Activated T-helper 1 cell treated with anti-CD3 and anti-CD28 coated beads, Interleukin-2, amount 50 U/mL, for 16 hours (primary cell): ENCODE measurements around the gene ZNF18.

Experiments
- DNase-seq, 2 donors: peaks; one replicate each; pipeline ENCODE4 v3.0.0-alpha.2; 2020; ENCODE audit warnings: low read depth in 1 of 2, low spot score in 1 of 2

ZNF18 gene, protein sequence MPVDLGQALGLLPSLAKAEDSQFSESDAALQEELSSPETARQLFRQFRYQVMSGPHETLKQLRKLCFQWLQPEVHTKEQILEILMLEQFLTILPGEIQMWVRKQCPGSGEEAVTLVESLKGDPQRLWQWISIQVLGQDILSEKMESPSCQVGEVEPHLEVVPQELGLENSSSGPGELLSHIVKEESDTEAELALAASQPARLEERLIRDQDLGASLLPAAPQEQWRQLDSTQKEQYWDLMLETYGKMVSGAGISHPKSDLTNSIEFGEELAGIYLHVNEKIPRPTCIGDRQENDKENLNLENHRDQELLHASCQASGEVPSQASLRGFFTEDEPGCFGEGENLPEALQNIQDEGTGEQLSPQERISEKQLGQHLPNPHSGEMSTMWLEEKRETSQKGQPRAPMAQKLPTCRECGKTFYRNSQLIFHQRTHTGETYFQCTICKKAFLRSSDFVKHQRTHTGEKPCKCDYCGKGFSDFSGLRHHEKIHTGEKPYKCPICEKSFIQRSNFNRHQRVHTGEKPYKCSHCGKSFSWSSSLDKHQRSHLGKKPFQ

DNA sequence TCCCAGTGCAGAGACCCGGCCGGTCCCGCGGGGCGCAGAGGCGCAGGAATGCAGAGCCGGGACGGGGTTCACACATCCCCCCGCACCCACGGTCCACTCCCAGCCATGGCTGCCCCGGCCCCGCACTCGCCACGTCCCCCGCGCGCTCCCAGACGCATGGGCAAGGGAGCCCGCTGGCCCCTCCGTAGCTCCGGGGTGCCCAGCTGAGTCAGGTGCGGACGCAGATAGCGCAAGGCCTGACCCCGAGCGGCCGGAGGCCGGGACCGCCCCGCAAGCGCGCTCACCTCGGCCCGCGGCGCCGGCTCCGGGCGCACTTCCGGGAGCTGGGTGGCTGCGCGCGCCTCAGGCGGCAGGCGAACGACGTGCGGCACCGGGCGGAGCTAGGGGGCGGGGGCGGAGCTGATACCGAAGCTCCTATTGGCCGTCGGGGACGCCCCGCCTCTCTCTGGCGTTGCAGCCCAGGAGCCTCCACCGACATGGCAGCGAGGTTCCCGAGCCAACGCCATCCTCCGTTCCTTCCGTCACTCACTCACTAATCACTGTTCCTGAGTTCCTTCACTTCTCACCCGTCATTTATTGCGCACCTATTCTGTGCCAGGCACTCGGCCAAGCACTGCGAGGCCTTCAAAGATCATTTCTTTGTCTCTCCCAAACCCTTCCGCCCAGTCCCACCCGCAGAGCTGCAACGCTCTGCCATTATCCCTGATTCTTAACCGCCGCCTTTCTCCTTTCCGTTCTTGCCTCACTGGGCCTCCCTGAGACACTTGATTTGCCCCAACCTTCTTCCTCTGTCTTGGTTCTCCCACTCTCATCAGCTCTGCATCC, at the start of gene ZNF18:
Gene ZNF18, minus strand, starts transcription at position 329 of the 825 bp plus-strand sequence. CDS start 4,646 bp downstream, outside the sequence.
- DNase-seq: peak; percentile 91 to 93

DNA sequence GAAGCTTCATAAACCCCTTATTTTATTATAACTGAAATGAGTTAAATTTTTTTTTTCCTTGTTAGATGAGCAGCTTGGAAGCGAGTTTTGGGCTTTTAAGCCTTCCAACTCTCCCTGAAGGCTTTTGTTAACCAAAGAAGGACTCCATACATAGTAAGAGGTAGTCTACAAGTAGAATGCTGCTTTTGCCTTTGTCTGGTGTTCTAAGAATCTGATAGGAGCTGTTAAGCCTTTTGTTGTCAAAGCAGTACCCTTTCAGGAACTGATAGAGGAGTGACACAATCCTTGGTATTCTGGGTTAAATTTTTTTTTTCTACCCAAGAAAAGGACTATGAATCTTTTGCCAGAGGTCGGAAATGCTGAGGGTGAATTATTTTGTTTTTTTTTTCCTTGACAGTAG, 49.5 kb upstream of the ZNF18 start:
- DNase-seq: no peak

DNA sequence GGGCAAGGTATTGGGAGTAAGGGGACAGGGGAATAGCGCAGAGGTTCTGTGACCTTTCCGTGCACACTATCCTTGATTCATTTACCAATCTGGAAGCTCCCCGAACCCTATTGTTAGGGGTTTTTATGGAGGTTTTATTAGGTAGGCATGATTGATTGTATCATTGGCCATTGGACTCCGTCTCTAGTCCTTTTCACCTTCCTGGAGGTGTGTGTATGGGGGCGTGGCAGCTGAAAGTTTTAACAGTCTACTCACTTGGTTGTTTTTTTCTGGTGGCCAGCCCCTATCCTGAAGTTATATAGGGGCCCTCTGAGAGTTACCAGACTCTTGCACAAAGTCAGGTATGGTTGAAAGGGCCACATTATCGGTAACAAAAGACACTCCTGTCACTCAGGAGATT, 46.4 kb upstream of the ZNF18 start:
- no peak for DNase-seq

DNA sequence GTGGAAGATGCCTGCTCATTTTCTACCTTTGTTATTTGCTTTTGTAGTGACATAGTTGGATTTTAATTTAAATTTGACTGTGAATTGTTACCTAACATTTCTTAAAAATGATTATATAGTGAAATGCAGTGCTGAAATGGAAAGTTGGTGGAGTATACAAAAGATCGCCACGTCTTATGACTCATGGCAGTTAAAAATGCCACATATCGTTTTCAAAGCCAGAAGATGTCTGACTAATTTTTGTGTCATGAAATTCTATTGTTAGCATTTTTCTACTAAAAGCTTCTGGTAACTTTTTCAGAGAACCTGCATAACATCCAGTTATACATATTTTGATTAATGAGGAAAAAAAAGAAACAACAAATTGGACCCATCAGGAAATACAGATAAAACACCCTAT, 44.0 kb upstream of the ZNF18 start:
- DNase-seq: no peak

DNA sequence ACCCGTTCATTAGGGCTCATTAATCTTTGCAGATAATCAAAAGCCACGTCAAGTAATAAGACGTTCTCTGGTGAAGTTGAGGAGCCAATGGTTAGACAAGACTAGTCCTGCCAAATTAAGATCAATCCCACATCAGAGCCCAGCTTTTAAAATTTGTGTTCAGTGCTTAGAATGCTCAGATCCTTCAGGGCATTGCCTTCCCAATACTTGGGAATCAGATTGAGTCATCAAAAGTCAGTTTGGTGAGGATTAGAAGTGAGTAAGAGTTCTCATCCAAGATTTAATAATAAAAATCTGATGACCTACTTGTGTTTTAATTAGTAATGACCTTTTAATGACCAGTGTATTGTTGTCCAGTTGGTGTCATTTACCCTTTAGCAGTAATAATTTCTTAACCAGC, 43.2 kb upstream of the ZNF18 start:
- DNase-seq: no peak

DNA sequence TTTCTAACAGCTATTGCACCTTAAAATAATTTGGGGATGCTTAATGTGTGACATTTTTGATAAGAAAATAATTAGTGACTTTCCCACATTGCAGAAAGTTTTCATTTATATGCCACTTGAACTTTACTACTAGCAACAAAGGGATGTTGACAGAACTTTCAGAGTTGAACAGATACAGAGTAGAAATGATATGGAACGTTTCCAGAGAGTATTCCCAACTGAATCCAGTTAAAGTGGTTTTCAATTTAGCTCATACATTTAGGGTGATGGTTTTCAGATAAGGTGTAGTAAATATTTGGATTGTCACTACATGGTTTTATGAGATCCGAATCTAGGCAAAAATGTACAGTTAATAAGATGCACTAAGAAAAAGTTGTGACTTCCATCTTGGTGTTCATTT, 40.7 kb upstream of the ZNF18 start:
- no peak for DNase-seq

DNA sequence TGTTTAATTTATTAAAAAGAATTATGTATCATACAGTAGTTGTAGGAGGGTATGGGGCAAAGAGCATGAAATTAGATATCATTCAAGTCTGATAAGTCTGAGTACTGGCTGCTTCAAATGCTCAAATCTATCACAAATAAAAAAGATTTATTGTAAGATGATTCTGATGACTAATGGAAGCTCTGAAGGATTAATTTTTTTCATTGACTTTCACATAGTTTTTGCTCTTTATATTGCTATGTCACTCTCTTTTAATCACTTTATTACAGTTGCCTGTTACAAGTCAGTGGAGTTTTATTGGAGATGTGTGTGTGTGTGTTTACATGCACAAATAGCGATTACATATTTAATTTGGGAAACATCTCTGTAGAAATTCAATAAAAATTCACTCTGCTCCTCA, 38.4 kb upstream of the ZNF18 start:
- no peak for DNase-seq

DNA sequence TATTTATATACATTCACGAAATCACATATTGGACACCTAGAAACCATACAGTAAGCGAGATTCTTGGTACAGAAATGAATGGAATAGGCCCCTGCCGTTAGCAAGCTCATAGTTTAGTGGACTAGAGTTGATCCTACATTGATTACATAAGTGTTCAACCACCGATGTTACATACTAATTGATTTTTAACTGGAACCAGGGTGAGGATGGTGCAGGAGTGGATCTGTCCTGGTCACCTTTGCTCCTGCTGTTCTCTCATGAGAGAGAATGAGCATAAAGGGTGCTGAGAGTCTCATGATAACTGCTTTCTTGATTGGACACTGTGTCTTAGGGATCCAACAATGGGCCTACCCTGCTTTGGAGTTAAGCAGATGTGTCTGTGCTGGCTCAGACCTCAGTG, 37.3 kb upstream of the ZNF18 start:
- no peak for DNase-seq

DNA sequence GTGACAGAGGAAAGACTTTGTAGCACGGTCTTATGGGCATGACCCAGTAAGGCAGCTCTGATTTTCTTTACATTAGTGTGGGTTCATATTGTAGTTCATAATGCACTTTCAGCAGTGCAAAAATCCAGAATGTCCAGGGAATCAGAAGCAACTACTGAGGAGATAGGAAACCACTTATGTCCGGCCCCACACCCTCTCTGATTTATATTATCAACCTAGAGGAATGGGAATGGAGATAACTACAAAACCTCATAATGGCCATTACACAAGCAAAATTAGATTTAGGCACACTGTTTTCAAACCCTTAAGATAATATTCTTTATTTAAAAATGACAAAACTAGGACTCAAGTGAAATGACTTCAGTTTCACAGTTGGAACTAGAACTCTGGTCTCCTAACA, 31.3 kb upstream of the ZNF18 start:
- DNase-seq: no peak

DNA sequence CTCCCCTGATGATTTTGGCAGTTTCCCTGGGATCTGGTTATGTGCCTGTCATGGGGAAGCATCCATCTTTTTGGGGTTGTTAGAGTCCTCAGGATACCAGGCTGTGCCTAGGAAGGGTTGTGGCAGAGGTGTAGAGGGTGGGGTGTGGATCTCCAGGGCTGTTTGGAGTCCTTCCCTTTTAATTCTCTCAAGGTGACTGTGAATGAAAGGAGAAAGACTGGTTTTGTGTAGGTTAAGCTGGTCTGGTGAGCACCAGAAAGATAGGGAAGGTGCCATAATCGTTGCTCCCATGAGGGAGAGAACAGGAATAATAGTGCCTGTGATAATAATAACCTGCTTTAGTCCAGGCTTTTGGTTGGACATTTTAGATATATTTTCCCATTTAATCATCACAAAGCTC, 30.4 kb upstream of the ZNF18 start:
- DNase-seq: no peak

DNA sequence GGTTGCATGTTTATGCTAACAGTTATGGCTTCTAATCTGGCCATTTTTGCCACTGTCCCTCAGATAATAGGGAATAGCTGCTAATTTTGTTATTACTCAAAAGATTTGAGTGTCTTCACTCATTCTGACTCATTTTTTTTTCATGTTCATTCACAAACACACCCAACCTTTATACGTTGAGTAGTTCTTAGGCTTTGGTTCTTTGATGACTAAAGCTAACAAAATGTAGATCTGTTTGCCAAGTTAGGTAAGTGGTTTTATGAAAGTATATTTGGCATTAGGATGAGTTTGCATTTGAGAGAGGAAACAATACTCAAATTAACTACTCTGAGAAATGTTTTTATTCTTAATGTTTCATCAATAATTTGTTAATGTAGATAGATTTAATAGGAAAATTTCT, 27.1 kb upstream of the ZNF18 start:
- no peak for DNase-seq

DNA sequence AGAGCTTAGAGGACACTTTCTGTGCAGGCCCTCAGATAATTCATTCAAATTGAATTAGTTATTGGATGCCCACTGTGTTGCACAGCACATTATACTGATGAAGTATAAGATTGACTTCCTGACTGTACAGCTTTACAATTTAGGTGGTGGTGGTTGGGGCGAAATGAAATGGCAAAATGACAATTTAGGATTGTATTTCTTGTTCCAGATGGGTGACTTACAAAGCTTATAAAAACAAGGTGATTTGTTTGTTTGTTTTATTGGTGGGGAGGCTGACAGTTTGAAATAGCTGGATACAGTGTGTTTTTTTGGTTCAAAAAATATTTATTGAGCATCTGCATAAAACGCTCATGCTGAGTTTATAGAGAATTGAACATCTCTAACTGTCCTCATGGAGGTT, 25.0 kb upstream of the ZNF18 start:
- no peak for DNase-seq

DNA sequence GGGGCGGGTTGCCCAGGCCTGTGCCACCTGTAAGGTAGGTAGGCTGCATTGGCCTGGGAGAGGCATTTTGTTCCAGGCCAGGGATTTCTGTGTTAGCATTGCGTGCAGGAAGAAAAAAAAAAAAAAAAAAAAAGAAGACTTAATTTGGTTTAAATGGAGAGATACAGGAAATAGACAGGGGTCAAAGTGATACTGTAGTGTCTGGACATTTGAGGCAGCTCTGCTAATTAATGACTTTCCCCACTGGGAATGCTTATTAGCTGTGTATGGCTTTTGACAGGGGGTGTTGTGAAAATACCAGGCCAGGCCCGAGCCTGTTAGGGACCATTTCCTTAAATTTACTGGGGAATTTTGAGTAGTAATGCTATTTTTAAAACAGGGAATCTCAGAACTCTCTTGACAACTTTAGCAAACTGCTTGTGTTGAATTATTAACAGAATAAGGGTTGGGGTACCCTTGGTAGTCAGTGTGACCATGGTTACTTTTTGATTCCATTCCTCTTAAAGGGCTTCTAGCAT, 24.4 kb upstream of the ZNF18 start:
- no peak for DNase-seq

DNA sequence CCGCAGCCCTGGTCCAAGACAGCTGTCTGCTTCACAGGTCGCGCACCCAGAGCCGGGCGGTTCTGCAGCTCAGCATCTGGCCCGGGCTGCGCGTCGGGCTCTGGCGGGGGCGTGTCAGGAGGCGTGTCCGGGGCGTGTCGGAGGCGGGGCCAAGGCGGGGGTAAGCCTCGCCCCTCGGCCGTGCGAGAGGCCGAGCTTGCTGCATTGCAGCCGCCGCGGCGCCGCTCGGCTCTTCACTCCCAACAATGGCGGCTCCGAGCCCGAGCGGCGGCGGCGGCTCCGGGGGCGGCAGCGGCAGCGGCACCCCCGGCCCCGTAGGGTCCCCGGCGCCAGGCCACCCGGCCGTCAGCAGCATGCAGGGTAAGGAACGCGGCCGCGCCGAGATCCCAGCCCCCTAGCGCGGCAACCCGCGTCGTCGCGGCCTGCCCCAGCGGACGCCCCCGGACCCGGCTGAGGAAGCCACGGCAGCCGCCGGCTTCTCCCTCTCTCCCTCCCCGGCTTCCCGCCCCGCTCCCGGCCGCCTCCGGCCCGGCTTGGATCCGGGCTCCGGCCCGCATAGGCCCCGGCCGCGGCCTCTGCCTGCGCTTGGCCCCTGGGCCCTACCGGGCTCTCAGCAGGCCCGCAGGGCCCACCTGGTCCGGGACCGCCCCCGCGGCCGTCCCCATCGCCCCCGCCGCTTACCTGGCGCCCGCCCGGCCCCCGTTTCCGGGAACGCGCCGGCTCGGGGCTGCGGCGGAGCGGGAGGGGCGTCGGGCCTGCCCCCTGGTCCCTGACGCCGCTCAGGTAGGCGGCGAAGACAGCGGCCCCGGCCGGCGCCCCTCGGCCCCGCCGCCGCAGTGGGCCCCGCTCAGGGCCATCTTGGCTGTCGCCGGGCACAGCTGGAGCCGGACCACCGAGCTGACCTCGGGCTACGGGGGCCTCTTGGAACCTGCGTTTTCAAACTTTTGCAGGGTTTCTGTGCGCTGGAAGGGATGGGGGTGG, 23.7 kb upstream of the ZNF18 start, which contains the start of gene MAP2K4:
Gene MAP2K4, plus strand, starts transcription at position 236 of the 981 bp plus-strand sequence. Its CDS starts 10 bp downstream, at position 246.
- DNase-seq: peak; percentile 93 to 95

DNA sequence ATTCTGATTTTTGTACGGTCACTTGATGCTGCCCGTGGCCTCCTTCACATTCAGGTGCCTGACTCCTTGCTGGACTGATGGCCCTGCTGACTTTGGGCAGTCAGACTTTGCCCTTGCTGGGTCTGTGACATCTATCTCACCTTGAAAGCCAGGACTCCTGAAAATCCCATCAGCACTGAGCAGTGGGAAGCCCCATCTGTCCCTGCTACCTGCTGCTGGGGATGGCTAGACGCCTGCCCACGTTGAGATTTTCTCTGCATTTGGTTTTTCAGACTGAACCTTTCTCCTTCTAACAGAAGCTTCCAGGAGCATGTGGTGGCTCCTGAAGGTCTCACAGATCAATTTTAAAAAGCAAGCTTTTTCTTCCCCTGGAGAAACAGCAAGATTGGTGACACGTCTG, 10.2 kb upstream of the ZNF18 start:
- no peak for DNase-seq

DNA sequence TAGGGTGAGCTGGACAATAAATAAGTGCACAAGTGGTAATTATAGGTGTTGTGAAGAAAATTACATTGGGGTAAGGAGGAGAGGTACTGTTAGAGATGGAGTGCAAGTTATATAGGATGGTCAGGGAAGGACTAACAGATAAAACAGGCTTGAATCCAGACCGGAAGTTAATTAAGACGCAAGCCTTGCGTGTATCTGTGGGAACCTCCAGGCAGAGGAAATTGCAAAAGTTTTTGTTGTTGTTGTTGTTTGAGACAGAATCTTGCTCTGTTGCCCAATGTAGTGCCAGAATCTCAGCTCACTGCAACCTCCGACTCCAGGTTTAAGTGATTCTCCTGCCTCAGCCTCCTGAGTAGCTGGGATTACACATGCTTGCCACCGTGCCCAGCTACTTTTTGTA, 2.4 kb upstream of the ZNF18 start:
- no peak for DNase-seq

DNA sequence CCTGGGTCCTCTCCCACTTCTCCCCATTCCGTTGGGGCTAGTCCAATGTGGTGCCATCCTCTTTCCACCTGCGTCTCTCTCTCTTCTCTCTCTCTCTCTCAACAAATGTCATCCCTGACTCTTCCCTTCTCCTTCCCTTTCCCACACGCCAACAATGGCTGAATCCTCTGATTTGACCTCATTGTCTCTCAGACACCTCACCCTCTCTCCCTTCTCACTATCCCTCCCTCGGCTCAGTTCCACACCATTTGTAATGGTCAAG, 628 bp upstream of the ZNF18 start:
- no peak for DNase-seq

DNA sequence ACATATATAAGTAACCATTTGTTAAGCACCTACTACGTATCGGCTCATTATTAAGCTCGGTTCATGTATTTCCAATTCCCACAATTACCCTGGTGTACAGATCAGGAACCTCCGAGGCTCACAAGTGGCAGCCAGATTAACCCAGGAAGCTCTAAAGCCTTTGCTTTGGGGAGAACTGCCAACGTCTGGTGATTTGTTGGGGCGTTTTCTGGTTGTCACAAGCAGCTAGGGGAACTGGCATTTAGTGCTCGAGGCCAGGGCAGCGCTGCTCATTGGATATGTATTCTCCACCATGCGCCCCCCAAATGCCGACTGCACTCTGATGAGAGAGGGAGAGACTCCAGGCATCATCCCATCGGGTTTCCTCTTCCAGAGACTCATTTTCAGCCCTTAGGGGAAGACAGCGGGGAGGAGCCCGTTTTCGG, 541 bp downstream of the ZNF18 start:
- DNase-seq: no peak

DNA sequence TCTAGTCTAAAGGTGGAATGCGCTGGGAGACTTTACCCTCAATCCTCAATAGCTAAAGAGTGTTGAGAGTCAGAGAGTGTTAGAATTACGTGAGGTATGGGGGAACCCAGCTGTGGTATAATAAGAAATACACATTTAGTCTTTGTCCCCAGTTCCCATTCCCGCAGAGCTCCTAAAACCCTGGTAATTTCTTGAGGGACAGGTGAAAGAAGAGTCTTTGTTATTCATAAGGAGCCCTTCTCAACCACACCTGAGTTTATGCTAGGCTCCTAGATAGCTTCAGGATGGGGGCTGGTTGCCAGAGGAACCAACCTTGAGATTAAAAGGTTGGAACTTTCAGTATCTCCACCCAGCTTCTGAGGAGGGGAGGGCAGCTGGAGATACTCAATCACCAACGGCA, 5.8 kb downstream of the ZNF18 start:
- no peak for DNase-seq

DNA sequence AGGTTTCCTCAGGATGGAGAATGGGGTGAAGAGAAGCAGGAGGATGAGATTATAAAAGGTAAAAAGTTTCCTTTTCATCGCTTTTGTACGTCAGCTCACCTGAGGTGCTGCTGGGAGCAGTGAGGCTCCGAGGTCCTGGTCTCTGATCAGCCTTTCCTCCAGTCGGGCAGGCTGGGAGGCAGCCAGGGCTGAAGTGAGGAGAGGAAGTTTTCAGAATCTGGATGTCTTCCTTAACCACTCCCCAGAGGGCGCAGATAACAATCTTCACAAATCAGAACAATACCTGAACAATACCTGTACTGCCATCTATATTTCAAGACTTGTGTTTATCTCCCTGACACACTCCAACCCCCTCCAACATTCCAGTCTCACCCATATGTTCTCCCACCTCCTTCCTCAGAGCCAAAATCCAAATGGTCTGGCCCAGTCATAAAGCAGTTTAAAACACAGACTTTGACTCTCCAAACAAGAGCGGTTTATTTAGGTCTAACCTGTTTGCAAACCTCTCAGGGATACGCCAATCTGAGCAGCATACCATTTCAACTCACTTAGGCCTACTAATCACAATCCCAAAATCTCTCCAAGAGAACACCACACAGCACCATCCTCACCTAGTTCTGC, 6.8 kb downstream of the ZNF18 start:
- no peak for DNase-seq
